Muscle of back (tissue), 11 donors: ENCODE data around the gene CMTM8. TPM values are rescaled to one million over a fixed set of nuclear protein-coding genes. Genes with fewer than 3 reads are reported as not detected.

Experiments
- DNase-seq, 3 donors: peaks; one replicate each; pipeline versions ENCODE4 v3.0.0 to v3.0.0-alpha.2; 2013
- polyA plus RNA-seq, 10 donors: library from polyadenylated mRNA; unstranded; fragments of 120-200 nt; gene quantifications; one replicate each; pipeline ENCODE4 v1.2.1, GENCODE V29; 2013; ENCODE audit not compliant: insufficient read length in 10 of 10

The CMTM8 gene
- polyA plus RNA-seq, 10 donors: 1.3 to 3.7 (median 2.5) TPM

- DNase-seq: no peak
Measured at GRCh38 chr3:32275506-32275905, 37.0 kb downstream of the CMTM8 start.

- DNase-seq: no peak
Measured at GRCh38 chr3:32276279-32276841, 37.9 kb downstream of the CMTM8 start.

- DNase-seq: no peak
Measured at GRCh38 chr3:32278714-32279113, 40.2 kb downstream of the CMTM8 start.

GRCh38 chr3:32280262-32280910 lies 41.9 kb downstream of the CMTM8 start:
- no peak for DNase-seq

GRCh38 chr3:32281570-32282106 lies 43.2 kb downstream of the CMTM8 start:
- DNase-seq: no peak

- no peak for DNase-seq
Measured at GRCh38 chr3:32282578-32283154, 44.2 kb downstream of the CMTM8 start.

DNA sequence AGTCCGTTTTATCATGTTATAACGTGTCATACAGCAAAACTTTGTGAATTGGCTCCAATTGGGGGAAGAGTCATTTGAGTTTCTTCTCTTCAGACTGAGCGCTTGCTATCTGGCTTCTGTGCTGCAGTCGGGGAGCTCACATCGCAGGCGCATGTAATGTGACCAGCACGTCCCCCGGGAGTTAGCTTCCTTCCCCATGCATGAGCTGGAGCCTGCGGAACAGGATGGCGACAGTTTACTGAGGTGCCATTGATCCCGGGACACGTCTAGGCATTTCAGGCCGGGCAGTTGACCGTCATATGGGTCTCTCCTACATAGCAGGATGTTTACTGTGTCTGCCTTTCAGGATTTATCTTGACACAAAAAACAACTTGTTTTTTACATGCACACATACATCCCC lies 44.8 kb downstream of the CMTM8 start:
- peak in 1 of 3 donors; percentile 35 for DNase-seq

GRCh38 chr3:32284443-32285212 lies 46.1 kb downstream of the CMTM8 start:
- no peak for DNase-seq

GRCh38 chr3:32285891-32286290 lies 47.4 kb downstream of the CMTM8 start:
- DNase-seq: no peak

DNA sequence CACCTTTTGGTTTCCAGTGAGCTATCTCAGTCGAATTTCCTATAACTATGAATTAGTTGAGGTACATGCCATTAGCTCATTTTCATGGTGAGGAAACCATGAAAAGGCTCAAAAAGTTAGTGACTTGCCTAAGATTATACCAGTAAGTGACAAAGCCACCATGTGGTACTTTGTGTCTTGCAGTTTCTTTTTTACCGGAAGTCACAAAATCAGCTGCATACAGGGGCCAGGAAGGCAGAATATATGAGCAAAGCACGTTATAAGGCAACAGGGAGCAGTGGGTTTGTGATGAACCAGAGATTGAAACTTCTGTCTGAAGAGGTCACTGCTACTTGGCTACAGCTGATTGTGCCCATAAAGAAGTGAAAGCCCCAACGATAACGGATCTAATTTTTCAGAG lies 50.3 kb downstream of the CMTM8 start:
- no peak for DNase-seq

GRCh38 chr3:32290619-32291018 lies 52.1 kb downstream of the CMTM8 start:
- DNase-seq: no peak

DNA sequence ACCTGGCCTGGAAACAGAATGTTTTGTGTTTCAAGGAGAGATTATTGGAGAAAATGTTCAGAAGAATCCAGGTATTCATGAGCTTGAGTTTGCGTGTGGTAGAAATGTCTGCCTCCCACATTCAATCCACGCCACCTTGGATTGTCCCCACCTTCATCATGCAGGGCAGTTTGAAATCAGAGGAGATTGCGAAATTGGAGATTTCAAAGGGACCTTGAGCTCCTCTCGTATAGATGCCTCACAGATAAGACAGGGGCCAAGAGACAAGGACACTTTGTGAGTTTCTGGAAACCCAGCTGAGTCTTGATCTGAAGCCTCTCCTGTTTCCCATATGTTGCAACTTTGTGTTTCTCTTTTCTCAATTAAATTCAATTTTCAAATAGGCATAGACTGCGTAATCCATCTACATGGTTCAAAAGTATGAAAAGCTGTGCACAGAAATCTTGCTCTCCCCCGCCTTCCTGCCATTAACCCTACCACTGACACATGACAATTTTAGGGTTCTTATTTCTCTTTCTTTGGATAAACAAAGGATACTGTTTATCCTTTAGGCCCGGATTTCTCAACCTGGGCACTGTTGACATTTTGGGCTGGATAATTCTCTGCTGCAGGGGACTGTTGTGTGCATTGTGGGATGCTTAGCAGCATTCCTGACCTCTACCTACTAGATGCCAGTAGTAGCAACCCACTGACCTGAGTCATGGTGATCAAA lies 53.8 kb downstream of the CMTM8 start:
- no peak for DNase-seq

- DNase-seq: no peak
Measured at GRCh38 chr3:32293903-32294302, 55.4 kb downstream of the CMTM8 start.

GRCh38 chr3:32296251-32297204 lies 58.0 kb downstream of the CMTM8 start:
- peak; percentile 45 to 77 (median 66) for DNase-seq

- no peak for DNase-seq
Measured at GRCh38 chr3:32297366-32297765, 58.9 kb downstream of the CMTM8 start.

- no peak for DNase-seq
Measured at GRCh38 chr3:32301426-32301825, 62.9 kb downstream of the CMTM8 start.

- DNase-seq: peak; percentile 36 to 74 (median 41)
Measured at GRCh38 chr3:32302601-32303398, 64.3 kb downstream of the CMTM8 start.

DNA sequence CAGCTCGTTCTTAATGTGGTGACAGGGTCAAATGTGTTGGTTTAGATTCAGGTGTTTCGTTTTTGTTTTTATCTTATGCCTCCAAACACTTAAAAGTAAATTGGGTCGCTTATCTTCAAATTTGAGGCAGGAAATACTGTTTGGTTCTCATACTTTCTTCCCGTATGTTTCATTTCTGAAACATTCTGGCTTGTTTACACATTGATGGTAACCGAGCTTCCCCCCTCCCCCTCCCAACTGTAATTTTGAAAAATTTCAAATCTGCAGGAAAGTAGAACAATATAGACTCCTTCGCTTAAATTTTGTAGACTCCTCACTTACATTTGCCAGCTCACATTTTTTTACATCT lies 64.9 kb downstream of the CMTM8 start:
- no peak for DNase-seq

DNA sequence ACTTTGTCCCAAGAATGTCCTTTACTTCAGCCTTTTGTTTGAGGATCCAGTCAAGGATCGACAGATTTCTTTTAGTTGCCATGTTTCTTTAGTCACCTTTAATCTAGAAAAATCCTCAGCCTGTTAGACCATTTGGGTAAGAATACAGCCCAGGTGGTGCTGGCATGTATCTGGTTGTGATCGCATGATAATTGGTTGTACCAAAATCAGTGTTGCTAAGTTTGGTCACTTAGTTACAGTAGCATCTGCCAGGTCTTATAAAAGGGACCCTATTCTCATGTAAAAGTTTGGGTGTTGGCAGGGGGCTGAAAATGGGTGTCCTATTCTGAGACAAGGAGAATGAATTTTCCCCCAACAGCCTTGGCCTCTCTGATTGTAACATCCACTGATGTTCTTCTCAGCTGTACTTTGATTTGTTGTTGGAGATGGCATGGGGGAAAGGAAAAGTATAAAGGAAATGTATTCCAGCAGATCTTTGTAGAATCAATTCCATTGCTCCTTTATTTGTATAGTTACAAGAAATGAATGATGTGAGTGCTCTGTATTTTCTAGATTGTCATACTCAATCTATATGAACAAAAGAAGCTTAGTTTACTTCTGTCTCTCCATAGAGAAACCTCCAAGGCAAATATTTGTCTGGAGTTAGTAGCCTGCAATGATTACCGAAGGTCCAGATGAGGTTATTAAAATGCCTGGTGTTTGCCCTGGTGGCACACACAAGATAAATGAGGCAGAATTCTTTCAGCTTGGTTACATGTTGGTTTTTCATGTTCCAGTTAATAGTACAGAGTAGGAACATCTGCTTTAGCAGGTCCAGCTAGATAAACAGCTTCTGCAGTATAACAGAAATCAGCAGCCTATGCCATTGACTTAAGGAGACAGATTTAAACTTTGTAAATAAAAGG lies 65.7 kb downstream of the CMTM8 start:
- DNase-seq: no peak
